Uterus (tissue), 4 donors: ENCODE measurements around the gene GNPNAT1. TPM values are rescaled to one million over a fixed set of nuclear protein-coding genes. Genes with fewer than 3 reads are reported as not detected.
"Not testable (repeated sequence)": the region's sequence is repeated elsewhere in the genome, so short reads cannot be mapped to it uniquely, and the experiment has no call there.

Experiments
- DNase-seq, 2 donors: peaks; one replicate each; pipeline ENCODE4 v3.0.0-alpha.2; 2019 to 2020
- H3K27ac ChIP-seq, 2 donors: fragments of 200-600 bp; sonication (generic); 1 replicate in 1 of 2; 2 replicates in 1 of 2; pipeline ENCODE4 v1.5.1; 2016 to 2018
- H3K27me3 ChIP-seq, 2 donors: fragments of 200-600 bp; sonication (generic); one replicate each; pipeline ENCODE4 v1.5.1; 2018 to 2019; ENCODE audit warnings: control low read depth in 1 of 2
- H3K36me3 ChIP-seq, 2 donors: fragments of 200-600 bp; sonication (generic); one replicate each; pipeline ENCODE4 v1.5.1; 2019; ENCODE audit warnings: control low read depth in 1 of 2
- H3K4me1 ChIP-seq, 2 donors: fragments of 200-600 bp; sonication (generic); one replicate each; pipeline ENCODE4 v1.5.1; 2018 to 2019; ENCODE audit warnings: control low read depth in 1 of 2
- H3K4me3 ChIP-seq, 2 donors: fragments of 200-600 bp; sonication (generic); 1 replicate in 1 of 2; 2 replicates in 1 of 2; pipeline ENCODE4 v1.5.1; 2018 to 2019; ENCODE audit warnings: mild to moderate bottlenecking in 1 of 2
- H3K9me3 ChIP-seq, 2 donors: fragments of 200-600 bp; sonication (generic); one replicate each; pipeline ENCODE4 v1.5.1; 2019; ENCODE audit warnings: control low read depth in 1 of 2
- CTCF ChIP-seq, 4 experiments: fragments of 200-600 bp in 2 of 4; fragments of 450-650 bp in 2 of 4; sonication (generic) in 2 of 4; IDR thresholded peaks; one replicate each; pipeline ENCODE4 v1.5.1; 2016 to 2019; ENCODE audit warnings: antibody characterized with exemption in 4 of 4, mild to moderate bottlenecking in 2 of 4, moderate library complexity in 1 of 4
- POLR2A ChIP-seq, 2 donors: fragments of 450-650 bp; IDR thresholded peaks; one replicate each; pipeline ENCODE4 v1.6.1; 2016; ENCODE audit warnings: antibody characterized with exemption in 2 of 2, mild to moderate bottlenecking in 1 of 2, moderate library complexity in 1 of 2
- intact Hi-C: fragments of 100-400 bp; cut with DNase I; formaldehyde crosslinking; loops from one replicate; pipeline ENCODE4 v1.15.1; 2023; ENCODE audit warnings: low total_unique reads
- small RNA-seq: library from RNA; depleted of rRNA; stranded (forward); fragments of <200 nt; gene quantifications from one replicate; pipeline ENCODE3, GENCODE V24; 2016
- total RNA-seq, 4 donors: library from RNA; depleted of rRNA in 3 of 4; stranded (reverse); fragments of >200 nt in 3 of 4; gene quantifications; one replicate each; pipeline versions ENCODE4 v1.1.0 to v1.2.4, GENCODE V29; 2014 to 2023
- donor health status: DM: yes; HTN: yes; CAD: no.

GNPNAT1 gene
- total RNA-seq, 4 donors from 2014 or later = 3.8 to 26.8 (median 15.3) TPM

GRCh38 chr14:52730709-52731111 is 60.7 kb downstream of the GNPNAT1 start:
- Histone ChIP-seq H3K9me3 (no peaks in the 10 kb centered on the region), H3K27me3 (no peaks in the 10 kb centered on the region), H3K4me1 (no peaks in the 10 kb centered on the region), H3K27ac (peak overlapping the region; percentile 79 to 90), H3K4me3 (peak overlapping the region; percentile 68 to 71), H3K36me3 (no peaks in the 10 kb centered on the region)
- intact Hi-C loops = no loop called here
- no peak for TF ChIP-seq CTCF (IDR thresholded peaks at IDR 0.05)
- no peak for TF ChIP-seq POLR2A (IDR thresholded peaks at IDR 0.05)
- no peak for DNase-seq

- DNase-seq = peak; percentile 97 to 98
- intact Hi-C loops = no loop called here
- peak within 1 kb of the TSS; percentile 68 to 71 for H3K4me3 ChIP-seq
- no peaks in the 10 kb centered on the region for H3K36me3 ChIP-seq
- H3K27me3 ChIP-seq = no peaks in the 10 kb centered on the region
- peak; percentile 18 to 39 (median 26) for TF ChIP-seq CTCF (IDR thresholded peaks at IDR 0.05)
- peak; percentile 76 to 86 for TF ChIP-seq POLR2A (IDR thresholded peaks at IDR 0.05)
- H3K4me1 ChIP-seq = no peaks in the 10 kb centered on the region
- H3K27ac ChIP-seq = peak within 1 kb of the TSS; percentile 79 to 90
- no peaks in the 10 kb centered on the region for H3K9me3 ChIP-seq
Observed at GRCh38 chr14:52729925-52730708, 61.3 kb downstream of the GNPNAT1 start, which contains the start of gene STYX. TSS of gene STYX (plus strand) at chr14:52730166. CDS start at chr14:52730475, 309 bp downstream.

GRCh38 chr14:52729585-52729924 is 61.9 kb downstream of the GNPNAT1 start:
- no peaks in the 10 kb centered on the region for H3K4me1 ChIP-seq
- intact Hi-C loops = no loop called here
- H3K4me3 ChIP-seq = peak overlapping the region in 1 of 2 donors; percentile 71
- H3K27me3 ChIP-seq = no peaks in the 10 kb centered on the region
- H3K9me3 ChIP-seq = no peaks in the 10 kb centered on the region
- H3K27ac ChIP-seq = peak overlapping the region; percentile 68 to 77
- no peaks in the 10 kb centered on the region for H3K36me3 ChIP-seq
- no peak for DNase-seq
- TF ChIP-seq CTCF (IDR thresholded peaks at IDR 0.05) (no peak), POLR2A (IDR thresholded peaks at IDR 0.05) (no peak)

- not testable (repeated sequence) for DNase-seq
Observed at GRCh38 chr14:52729035-52729434, 62.4 kb downstream of the GNPNAT1 start.

GRCh38 chr14:52727509-52727908 is 63.9 kb downstream of the GNPNAT1 start:
- H3K27me3 ChIP-seq, intact Hi-C loops, H3K36me3 ChIP-seq, H3K4me1 ChIP-seq, H3K27ac ChIP-seq, H3K9me3 ChIP-seq, DNase-seq, H3K4me3 ChIP-seq: not testable (repeated sequence)

More at GRCh38 chr14:52729035-52729434, 62.4 kb downstream of the GNPNAT1 start:
- peak overlapping the region; percentile 68 to 77 for H3K27ac ChIP-seq
- H3K27me3 ChIP-seq, H3K9me3 ChIP-seq, H3K4me1 ChIP-seq, intact Hi-C loops, H3K36me3 ChIP-seq, H3K4me3 ChIP-seq: not testable (repeated sequence)

Small RNAs within 50 kb of the gene (small RNA-seq; reads per million reads assigned to genes)
- gene AL139317.2 = not detected

Other genes with a start within 250 kb of the GNPNAT1 start
- gene TXNDC16, start 239.1 kb downstream of the GNPNAT1 start, total RNA-seq = 10 to 100 TPM in 3 of 4 donors, 1 to 10 TPM in 1; 2.8 to 22.3 (median 12.8) TPM
- 10 to 100 TPM in 1 of 4 donors, 1 to 10 TPM in 1, not detected in 2; 1.1 to 10.9 TPM for gene GPR137C, start 238.8 kb downstream of the GNPNAT1 start, total RNA-seq
- gene ERO1A, start 96.0 kb downstream of the GNPNAT1 start, total RNA-seq = 10 to 100 TPM; 21.3 to 38.2 (median 30.4) TPM
- 100 to 1,000 TPM in 1 of 4 donors, 10 to 100 TPM in 3; 76.9 to 129 (median 92.6) TPM for gene PSMC6, start 84.4 kb downstream of the GNPNAT1 start, total RNA-seq
- 10 to 100 TPM in 3 of 4 donors, 1 to 10 TPM in 1; 10.0 to 31.8 (median 18.3) TPM for gene STYX, start 61.4 kb downstream of the GNPNAT1 start, total RNA-seq
- 100 to 1,000 TPM in 3 of 4 donors, 10 to 100 TPM in 1; 98.2 to 201 (median 180) TPM for gene FERMT2, start 159.4 kb upstream of the GNPNAT1 start, total RNA-seq